Embryonic facial prominence (tissue), 1 donor: ENCODE results near the gene B4GALT6.
"Not testable (repeated sequence)": the region's sequence is repeated elsewhere in the genome, so short reads cannot be mapped to it uniquely, and the experiment has no call there.

Experiments
- DNase-seq: peaks from one replicate; pipeline ENCODE4 v3.0.0-alpha.2; 2016; ENCODE audit errors: extremely low spot score

Gene B4GALT6, protein sequence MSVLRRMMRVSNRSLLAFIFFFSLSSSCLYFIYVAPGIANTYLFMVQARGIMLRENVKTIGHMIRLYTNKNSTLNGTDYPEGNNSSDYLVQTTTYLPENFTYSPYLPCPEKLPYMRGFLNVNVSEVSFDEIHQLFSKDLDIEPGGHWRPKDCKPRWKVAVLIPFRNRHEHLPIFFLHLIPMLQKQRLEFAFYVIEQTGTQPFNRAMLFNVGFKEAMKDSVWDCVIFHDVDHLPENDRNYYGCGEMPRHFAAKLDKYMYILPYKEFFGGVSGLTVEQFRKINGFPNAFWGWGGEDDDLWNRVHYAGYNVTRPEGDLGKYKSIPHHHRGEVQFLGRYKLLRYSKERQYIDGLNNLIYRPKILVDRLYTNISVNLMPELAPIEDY

GRCh38 chr18:31684279-31685096 is at the start of gene B4GALT6:
Gene B4GALT6, minus strand, starts transcription at chr18:31684581. Its CDS starts 155 bp downstream, at chr18:31684426.
- peak; percentile 28 for DNase-seq

- DNase-seq: no peak
Measured at GRCh38 chr18:31731628-31732027, 47.2 kb upstream of the B4GALT6 start.

DNA sequence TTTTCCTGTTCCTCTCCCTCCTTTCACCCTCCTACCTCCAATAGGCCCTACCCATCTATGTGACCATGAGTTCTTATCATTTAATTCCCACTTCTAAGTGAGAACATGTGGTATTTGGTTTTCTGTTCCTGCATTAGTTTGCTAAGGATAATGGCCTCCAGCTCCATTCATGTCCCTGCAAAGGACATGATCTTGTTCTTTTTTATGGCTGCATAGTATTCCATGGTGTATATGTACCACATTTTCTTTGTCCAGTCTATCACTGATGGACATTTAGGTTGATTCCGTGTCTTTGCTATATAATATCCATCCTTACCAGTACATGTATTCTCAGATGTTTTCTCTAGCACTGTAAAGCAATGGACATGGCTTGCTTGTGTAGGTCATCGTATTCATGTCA is 44.8 kb upstream of the B4GALT6 start:
- DNase-seq: not testable (repeated sequence)

GRCh38 chr18:31723990-31724711 is 39.8 kb upstream of the B4GALT6 start:
- no peak for DNase-seq

GRCh38 chr18:31723639-31723989 is 39.2 kb upstream of the B4GALT6 start:
- DNase-seq: no peak

- DNase-seq: peak; percentile 55
Measured at GRCh38 chr18:31722369-31722957, 38.1 kb upstream of the B4GALT6 start.

- DNase-seq: no peak
Measured at GRCh38 chr18:31721601-31722000, 37.2 kb upstream of the B4GALT6 start.

DNA sequence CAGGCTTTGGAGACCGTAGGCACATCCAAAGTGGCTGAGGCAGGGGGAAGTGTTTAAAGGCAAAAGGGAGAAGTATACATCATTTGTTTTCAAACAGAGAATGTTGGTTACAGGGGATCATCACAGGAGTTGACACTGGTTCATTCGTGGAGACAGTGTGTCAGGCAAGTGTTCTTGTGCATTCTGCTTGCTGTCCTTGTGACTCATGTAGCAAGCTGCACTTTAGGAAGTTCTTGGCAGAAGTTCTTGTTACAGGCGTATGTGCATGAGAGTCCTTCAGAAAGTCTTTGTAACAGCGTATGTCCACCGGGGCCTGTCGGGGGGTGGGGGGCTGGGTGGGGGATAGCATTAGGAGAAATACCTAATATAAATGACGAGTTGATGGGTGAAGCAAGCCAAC is 36.5 kb upstream of the B4GALT6 start:
- no peak for DNase-seq

DNA sequence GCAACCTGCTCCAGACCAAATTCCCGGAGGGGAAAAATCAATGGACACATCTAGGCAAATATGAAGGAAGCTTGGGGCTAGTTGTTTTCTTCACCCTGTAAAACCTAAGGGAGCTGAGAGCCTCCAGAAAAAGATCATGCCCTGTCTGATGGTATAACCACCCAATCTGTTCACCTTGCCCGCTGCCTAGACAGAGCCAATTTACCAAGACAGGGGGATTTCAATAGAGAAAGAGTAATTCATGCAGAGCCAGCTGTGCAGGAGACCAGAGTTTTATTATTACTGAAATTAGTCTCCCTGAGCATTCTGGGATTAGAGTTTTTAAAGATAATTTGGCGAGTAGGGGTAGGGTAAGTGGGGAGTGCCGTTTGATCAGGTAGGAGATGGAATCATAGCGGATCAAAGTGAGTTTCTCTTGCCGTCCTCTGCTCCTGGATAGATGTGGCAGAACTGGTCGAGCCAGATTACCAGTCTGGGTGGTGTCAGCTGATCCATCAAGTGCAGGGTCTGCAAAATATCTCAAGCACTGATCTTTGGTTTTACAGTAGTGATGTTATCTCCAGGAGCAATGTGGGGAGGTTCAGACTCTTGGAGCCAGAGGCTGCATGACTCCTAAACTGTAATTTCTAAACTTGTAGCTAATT is 35.1 kb upstream of the B4GALT6 start:
- DNase-seq: no peak

DNA sequence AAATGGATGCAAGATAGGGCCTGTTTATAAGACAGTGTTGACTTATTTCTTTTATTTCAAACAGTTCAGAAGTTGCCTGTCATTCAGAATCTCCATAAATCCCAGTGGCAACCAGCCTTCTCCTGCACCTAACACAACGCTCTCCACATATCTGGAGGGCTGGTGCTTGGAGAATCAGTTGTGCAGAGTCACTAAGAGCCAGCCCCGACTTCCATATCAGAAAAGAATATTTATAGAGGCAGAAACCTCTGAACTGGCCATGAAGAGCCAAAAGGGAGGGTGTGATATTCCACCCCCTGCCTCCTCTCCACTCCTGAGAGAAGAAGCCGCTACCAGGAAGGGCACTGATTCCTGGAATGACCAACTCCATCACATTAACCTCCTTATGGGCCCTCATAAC is 34.0 kb upstream of the B4GALT6 start:
- no peak for DNase-seq

- DNase-seq: no peak
Measured at GRCh38 chr18:31716362-31716761, 32.0 kb upstream of the B4GALT6 start.

GRCh38 chr18:31711365-31712172 is 27.2 kb upstream of the B4GALT6 start:
- no peak for DNase-seq

GRCh38 chr18:31710826-31711225 is 26.4 kb upstream of the B4GALT6 start:
- DNase-seq: no peak

GRCh38 chr18:31707815-31708214 is 23.4 kb upstream of the B4GALT6 start:
- DNase-seq: no peak

- no peak for DNase-seq
Measured at GRCh38 chr18:31702449-31702848, 18.1 kb upstream of the B4GALT6 start.

GRCh38 chr18:31701744-31702143 is 17.4 kb upstream of the B4GALT6 start:
- DNase-seq: no peak

- DNase-seq: no peak
Measured at GRCh38 chr18:31700990-31701389, 16.6 kb upstream of the B4GALT6 start.

DNA sequence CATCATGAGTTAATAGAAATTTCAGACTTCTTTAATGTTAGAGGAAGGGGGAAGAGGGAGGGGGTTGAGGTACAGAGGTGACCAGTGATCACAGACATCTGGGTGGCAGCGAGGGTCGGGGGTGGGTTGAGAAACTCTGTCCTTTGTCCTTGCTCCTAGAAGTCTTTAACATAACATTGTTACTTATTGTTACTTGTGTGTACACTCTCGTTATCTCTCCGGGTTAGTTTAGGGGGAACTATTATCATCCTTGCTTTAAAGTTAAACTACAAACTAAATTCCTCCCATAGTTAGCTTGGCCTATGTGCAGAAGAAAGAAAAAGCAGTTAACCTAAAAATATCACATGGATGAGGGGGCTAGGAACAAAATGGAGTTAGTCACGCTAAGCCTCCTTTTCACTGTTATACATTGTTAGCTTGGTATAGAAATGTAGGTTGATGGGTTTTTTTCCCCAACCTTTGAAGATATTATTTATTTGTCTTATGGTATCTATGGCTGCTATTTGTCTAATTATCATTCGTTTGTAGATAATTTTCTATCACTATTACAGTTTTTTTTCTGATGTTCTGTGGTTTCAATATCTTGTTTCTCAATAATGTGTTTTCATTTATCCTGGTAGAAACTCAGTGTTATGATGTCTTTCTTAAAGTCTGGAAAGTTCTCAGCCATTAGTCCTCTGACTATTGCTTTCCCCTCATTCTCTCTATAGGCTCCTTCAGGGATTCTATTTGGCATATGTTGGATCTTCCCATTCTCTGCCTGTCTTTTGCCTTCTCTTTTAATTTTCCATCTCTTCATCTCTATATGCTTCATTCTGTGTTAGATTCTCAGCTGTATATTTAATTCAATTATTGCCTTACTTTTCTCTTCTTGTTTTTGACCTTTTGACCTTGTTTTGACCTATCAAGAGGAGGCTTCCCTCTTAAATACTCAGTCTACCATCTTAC is 13.2 kb upstream of the B4GALT6 start:
- DNase-seq: no peak

DNA sequence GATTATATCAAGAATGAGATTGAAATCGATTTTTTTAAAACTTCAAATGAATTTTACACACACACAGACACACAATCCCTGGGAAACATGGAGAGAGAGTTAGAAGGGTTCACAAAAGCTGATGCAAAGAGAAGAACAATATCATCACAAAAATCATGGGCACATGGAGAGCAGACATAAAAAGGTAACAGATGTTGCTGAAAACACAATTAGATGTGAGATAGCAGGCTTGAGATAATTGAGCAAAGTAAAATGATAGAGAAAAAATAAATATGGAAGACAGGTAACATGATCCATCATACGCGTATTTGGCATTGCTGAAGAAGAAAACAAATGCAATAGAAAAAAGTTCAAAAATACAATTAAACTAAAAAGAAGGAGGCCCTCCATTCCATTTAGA is 11.6 kb upstream of the B4GALT6 start:
- no peak for DNase-seq

DNA sequence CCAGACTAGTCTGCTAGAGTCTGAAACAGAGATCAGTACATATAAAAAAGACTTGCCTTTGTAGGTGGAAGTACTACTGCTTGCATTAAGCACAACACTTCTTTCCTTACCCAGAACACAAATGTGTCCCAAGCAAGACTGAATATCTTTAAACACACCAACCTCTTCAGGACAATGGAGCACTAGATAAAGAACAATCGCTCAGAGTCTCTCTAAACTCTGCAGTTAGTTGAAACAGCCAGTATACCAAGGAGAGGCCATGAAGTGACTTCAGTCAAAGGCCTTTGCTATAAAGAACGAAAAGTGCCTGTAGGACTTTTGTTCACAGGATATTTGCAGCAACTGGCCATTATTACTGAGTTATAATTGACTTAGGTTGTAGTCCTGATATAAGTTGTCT is 9.9 kb upstream of the B4GALT6 start:
- DNase-seq: no peak
